GM19035 (cell line): ENCODE results near the gene ZNF592.

Experiments used
- ATAC-seq: cut with Tn5 transposase; IDR thresholded peaks from one replicate; pipeline ENCODE4 v1.9.1; 2021; ENCODE audit not compliant: unreplicated experiment

ZNF592 gene

DNA sequence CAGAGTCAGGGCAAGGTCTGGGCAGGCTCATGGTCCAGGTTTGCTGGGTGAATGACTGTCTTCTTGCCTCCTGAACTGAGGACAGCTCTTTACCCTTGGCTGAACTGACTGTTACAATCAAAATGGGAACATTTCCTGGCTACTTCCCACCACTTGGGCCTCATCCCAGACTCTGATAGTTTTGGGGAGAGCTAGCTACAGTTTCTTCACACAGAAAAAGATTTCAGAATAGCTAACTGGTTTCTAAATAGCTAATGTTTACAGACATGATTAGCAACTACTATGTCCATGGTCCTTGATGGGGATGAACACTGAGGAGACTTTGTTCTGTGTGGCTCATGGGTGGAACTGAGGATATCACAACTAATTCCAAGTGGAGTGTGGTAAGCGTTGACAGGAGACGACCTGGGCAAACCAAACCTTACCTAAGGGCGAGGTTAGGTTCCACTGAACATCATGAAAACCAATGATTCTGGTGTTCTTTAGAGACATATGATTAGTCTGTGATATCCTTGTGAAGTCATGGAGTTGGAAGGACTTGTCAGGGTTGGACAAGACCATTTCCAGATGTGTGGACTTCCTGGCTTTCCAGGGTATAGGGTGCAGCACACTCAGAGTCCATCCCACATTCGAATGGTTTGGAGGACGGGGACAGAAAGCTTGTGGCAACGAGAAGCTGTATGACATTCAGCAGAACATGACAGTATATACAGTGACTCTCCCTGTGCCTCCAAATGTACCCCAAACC, 76.0 kb downstream of the ZNF592 start:
- ATAC-seq: no peak

DNA sequence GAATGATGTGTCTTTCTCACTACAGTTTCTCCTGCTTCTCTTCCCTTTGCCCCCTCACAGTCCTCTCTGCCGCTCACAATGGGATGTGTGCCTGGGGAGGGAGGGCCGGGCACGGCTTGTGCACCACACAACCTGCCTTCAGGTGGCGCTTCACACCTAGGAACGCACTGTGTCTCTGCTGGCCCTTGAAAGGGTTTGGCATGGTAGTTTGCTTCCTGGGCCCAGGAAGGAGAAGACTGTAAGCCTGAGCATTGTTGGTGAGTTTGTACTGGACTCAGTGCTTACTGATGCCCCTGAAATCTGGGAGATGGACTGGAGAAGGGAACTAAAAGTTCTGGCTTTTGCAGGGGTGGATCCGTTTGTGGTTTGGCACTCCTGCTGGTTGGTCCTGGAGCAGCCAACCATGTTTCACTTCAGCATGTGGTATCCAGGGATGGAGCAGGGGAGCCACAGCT, 78.0 kb downstream of the ZNF592 start:
- ATAC-seq: no peak

DNA sequence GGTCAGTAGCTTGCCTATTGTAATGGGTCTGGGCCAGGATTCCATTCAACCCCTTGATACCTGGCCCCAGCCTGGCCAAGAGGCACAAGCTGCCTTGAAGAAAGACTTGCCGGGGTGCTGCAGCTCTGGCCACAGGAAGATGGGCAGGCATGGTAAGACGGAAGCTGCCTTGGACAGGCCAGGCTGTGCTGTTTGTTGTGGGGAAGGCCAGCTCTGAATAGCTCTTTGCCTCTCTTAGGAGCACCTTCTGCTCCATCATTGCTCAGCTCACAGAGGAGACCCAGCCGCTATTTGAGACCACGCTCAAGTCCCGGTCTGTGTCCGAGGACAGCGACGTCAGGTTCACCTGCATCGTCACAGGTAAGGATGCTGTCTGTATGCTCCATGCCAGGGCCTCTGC, 78.9 kb downstream of the ZNF592 start:
- no peak for ATAC-seq

DNA sequence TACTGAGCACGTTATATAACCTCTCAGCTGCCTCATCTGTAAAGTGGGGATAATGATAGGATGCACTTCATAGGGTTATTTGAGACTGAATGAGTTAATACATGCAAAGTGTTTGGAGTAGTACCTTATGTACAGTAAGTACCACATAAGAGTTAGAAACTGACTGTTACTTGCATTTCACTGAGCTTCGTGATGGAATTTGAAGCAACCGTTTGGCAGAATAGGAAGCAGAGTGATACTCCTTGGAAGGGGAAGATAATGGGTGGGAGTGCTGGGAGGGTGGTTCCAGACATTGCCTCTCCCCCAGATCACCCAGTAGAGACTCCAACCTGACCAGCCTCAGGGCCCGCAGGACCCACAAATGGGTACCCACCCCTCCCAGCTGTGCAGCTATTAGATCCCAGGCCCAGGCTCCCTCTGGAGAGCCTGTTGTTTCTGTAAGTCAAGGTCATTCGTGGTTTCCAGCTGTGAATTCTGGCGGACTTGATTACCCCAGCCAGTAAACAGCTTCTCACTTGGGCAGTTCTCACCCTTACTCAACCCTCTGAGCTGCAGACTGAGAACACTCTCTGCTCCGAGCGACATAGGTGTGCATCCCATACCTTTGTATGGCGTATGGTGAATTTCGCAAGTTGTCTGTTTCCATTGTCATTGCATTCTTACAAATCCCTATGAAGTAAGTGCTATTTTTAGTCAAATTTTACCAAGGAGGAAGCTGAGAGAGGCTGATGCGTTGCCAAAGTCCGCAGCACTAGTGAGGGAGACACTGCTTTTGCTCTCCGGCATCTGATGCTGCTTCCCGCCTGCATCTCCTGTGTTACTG, 79.9 kb downstream of the ZNF592 start:
- ATAC-seq: no peak

DNA sequence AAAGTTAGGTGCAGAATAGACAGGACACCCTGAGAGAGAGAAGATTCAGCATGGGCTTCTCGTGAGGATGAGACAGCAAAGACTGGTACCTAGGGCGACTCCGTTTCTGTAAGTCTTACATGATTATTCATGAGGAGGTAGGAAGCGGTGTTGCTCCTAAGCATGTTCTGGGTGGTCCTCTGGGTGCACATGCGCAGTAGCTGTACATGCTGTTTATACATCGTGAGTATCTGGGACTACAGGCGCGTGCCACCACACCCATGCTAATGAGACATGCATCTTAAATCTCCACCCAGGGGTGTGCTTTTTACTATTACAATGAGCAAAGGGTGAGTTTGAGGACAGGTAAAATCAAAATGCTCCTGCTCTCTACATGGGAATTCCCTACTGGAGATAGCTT, 81.0 kb downstream of the ZNF592 start:
- no peak for ATAC-seq

DNA sequence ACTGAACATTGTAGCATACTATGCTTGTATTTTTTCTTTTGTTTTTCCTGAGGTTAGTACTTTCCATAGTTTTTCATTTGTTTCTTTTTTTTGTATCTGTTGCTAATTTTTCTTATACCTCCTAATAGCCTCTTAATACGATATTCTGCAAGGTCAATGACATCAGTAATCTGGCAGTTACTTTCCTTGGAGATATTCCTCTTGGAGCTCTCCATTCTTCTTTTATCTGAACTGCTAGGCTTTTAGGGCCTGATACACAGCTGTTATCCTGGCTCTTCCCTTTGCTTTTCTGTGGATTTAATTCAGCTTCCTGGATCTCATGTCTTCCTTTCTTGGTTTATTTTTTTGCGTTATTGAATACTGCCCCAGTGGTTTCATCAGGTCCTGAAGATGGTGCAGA, 81.6 kb downstream of the ZNF592 start:
- ATAC-seq: no peak

DNA sequence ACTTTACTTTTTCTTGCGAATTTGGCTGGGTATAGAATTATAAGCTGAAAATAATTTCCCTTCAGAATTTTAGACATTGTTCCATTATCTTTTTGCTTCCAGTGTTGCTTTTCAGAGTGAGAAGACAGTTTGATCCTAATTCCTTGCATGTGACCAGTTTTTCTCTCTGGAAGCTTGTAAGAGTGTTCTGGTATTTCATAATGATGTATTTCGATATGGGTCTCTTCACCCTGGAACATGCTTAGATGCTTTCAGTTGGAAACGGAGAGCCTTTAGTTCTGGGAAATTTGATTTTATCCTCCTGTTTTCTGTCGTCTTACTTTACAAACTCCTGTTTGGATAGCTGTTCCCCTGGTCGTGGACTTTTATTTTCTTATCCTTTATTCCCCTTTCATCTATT, 82.6 kb downstream of the ZNF592 start:
- no peak for ATAC-seq

DNA sequence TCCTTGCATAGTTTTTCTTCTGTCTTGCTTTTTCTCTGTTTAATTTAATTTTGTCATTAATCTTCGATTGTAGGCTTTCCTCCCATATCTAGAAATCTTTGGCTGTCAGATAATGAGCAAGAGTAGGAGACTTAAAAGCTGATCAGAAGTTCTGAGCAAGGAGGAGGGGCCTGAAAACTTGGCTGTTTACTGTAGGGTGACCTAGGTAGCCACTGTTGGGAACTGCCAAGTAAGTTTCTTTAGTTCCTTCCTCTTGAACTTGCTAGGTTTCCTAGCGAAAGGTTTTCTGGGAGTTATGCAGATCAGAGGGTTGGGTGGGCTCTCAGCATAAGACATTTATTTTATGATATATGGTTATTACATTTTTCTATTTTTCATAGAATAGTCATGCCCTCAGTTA, 83.2 kb downstream of the ZNF592 start:
- no peak for ATAC-seq

DNA sequence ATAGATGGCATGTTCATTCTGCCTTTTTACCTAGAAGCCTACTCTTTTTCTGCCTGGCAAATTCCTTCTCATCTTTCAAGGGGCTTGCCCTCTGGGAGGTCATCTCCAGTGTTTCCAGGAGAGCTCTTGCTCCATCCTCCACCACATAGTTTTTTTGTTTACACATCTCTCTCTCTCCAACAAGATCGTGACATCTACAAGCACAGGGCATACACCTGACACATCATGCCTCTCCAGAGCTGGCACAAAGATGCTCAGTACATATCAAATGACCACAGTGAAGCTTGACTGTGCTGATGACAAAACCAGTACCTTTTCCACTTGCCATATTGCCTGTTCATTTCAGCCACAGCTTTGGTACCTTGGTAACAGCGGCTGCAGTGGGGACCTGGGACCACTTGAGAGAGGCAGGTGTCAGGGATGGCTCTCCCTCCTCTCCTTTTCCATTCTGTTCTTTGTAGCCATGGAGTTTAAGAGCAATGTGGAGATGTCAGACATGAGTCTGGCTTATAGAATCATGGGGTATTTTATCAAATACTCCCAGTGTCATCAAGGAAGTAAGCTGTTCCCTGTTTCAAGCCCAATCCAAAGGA, 84.2 kb downstream of the ZNF592 start:
- ATAC-seq: no peak

DNA sequence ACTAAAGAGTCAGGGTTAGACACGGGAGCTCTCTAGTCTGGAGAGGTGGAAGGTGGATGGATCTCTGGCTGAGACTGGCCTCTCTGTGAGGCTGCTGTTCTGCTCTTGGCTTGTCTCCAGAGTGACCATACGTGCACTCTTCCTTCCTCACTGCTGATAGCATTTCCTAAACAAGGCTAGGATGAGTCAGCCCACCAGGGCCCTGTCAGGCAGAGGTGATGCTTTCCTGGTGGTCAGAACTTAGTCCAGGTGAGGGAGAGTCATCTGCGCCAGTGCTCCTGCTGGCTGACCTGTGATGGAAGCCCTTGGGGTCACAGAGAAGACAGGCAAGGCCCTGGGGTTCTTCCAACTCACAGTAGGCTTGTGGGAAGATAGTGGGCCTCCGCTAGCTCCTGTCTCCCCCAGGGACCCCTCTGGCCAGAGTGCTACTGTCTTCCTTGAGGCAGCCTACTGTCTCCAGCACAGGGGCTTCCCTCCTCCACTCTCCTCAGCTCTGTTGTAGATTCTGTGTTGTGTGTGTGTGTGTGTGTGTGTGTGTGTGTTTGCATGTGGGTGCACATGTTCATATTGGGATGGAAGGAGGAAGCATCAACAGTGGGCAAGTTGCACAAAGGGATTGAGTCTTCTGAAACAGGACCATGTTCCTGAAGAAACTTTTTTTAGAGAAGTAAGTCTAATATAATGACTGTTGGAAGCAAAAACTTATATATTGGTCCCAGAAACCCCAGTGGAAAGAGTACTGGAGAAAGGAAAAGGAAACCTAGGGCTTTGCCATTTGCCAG, 85.2 kb downstream of the ZNF592 start:
- ATAC-seq: no peak

DNA sequence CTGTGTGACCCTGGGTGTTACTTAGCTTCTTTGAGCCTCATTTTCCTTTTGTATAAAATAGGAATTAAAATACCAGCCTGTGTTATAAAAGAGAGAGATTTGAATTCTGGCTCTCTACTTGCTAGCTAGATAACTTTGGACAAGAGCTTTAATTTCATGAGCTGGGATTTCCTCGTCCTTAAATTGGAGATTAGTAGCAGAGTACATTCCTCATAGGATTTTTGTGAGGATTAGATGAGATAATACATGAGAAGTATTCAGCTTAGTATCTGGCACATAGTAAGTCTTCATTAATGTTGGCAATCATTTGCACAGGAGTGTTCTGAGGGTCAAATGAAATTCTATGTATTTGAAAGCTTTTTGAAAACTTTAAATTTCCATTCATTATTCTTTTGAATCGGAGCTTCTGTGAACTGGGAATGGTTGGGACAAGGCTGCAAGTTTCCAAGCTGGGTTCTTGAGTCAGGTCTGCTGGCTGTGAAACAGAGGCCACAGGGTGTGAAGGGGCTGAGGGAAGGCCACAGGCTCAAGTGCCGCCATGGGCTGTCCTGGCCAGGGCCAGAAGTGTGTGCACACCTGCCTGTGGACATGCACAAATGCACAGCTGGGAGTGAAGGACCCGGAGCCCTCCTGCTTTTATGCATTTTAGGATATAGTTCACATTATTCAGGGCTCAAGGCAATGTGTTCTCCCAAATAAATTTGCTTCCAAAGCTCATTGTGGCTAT, 86.0 kb downstream of the ZNF592 start:
- ATAC-seq: no peak

DNA sequence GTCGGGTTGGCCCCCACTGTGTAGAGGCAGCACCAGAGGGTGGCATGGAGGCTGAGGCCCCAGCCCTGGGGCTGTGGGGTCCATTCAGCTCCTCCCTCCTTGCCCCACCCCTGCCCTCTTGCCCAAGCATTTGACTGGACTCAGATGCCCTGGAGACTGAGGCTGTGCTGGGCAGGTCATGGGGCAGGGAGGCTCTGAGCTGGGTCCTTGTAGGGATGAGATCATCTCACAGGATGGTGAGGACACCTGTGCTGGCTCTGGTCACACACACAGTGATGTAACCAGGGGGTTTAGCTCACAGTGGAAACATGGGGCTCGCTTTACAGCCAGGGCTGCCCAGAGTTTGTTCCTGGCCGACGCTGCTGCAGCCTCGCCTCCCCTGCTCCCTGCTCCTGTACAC, 86.6 kb downstream of the ZNF592 start:
- no peak for ATAC-seq

DNA sequence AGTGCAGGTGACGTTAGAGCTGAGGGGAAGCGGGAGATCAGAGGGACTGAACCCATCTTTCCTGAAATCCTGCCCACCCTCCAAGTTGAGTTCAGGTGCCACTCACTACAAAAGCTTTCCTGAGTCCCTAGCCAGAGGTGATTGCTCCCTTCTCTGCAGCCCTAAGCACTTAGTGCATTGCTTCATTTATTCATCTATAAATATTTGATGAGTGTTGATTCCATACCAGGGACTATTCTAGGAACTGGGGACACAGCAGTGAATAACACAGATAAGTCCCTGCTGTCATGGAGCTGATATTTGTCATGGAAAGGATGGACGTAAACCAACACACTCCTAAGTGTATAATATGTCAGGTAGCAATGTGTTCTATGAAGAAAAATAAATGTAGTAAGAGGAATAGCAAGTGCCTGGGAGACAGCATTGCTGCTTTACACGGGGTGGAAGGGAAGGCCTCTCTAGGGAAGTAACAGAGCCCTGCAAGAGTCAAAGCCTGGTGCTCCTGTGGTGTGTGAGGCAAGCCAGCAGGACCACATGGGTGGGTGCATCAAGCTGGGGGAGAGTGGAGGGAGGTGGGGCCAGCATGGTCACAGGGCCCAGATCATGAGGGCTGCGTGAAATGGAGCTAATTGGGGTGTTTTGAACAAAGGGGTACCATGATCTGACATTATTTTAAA, 87.4 kb downstream of the ZNF592 start:
- no peak for ATAC-seq

DNA sequence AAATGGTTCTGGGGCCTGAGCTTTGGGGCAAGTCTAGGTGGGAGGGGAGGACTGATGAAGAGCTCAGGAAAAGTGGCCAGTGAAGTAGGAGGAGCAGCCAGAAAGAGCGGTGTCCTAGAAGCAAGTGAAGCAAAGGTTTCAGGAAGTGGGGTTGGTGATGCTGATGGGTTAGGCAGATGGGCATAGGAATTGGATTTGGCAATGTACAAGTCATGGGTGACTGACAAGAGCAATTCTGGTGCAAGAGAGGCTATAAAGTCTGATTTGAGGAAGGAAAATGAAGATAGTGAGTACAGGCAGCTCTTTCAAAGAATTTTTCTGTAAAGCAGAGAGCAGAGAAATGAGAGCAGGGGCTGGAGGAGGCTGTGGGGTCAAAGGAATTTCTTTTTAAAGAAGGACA, 88.5 kb downstream of the ZNF592 start:
- ATAC-seq: no peak

DNA sequence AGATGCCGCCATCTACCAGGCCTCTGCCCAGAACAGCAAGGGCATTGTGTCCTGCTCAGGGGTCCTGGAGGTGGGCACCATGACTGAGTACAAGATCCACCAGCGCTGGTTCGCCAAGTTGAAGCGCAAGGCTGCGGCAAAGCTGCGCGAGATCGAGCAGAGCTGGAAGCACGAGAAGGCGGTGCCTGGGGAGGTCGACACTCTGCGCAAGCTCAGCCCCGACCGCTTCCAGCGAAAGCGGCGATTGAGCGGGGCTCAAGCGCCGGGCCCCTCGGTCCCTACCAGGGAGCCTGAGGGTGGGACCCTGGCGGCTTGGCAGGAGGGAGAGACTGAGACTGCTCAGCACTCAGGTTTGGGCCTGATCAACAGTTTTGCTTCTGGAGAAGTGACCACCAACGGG, 91.3 kb downstream of the ZNF592 start:
- no peak for ATAC-seq

DNA sequence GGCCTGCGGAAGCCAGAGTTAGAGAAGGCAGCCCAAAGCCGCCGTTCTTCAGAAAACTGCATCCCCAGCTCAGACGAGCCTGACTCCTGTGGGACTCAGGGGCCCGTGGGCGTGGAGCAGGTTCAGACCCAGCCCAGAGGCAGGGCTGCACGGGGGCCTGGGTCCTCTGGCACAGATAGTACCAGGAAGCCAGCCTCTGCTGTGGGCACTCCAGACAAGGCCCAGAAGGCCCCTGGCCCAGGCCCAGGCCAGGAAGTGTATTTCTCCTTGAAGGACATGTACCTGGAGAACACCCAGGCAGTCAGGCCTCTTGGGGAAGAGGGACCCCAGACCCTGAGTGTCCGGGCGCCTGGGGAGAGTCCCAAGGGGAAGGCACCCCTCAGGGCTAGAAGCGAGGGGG, 91.9 kb downstream of the ZNF592 start:
- ATAC-seq: no peak

DNA sequence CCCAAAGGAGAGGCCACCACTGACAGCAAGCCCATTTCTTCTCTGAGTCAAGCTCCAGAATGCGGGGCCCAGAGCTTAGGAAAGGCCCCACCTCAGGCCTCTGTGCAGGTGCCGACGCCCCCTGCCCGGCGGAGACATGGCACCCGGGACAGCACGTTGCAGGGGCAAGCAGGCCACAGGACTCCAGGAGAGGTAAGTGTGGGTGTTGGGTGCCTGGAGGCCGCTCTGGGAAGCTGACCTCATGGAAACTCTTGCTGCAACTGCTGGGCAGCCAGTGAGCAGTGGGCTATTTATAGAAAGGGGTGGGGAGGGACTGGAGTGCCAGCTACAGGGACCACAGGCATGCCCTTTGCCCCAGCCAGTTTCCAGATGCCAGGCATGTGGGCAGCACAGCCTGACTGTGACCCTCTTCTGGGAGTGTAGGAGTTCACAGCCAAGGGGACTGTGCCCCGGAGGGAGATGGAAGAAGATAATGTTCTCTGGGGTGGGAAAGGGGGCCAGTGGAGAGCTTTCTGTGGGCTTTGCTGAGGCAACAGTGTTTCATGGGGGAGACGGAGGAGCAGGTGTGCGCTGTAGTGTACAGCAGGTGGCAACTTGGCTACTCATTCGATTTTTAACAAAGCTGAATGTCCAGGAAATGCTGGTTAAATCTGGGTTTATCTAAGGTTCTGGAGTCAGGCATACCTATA, 92.5 kb downstream of the ZNF592 start:
- ATAC-seq: no peak

DNA sequence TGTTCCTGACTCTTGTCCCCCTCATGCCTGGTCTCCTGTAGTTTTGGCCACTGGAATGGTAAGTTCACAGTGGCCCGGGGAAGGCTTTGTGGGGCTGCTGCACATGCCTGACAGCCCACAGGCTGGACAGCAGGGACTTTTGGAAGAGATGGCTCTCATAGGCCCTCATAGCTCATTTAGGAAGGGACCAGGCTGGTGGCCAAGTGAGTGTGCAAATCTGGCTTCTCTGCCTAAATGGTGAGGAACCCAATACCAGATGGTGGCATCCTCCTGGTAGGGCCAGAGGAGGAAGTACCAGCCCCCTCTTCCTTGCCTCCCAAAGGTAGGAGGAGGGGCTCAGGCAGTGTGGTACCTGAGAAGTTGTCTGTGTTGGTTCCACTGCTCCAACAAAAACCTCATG, 94.4 kb downstream of the ZNF592 start:
- ATAC-seq: no peak

DNA sequence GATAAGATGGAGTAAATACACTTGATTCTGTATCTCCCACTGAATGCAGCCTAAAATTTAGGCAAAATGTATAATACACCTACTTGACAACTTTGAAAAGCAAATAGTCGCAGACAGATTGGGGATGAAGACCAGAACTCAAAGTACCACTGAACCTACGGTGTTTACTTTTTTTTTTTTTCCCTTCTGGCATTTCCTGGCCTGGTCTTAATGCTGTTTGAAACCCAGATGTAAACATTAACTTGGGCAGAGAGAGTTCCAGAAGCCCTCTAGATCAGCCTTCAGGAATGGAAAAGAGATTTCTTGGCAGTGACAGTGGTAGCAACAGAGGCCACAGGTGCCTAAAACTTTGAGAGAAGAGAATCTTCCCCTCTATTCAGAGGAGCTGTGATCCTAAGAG, 96.6 kb downstream of the ZNF592 start:
- no peak for ATAC-seq
